Cardiac fibroblast (primary cell): Measurements from ENCODE around the gene CKAP4.
A peak's percentile ranks its signal among the peaks of the same experiment; 100 is the strongest.

Source experiments
- DNase-seq, 2 donors: peaks; one replicate each; pipeline versions ENCODE4 v3.0.0 to v3.0.0-alpha.2; 2010; ENCODE audit warnings: low read depth in 2 of 2
- H3K4me3 ChIP-seq, 2 donors: replicated peaks in 1 of 2; 1 replicate in 1 of 2; 2 replicates in 1 of 2; pipeline ENCODE4 v1.5.1; 2011; ENCODE audit warnings: low read depth in 2 of 2, low read length in 2 of 2, mild to moderate bottlenecking in 2 of 2, moderate library complexity in 1 of 2
- TF ChIP-seq, protein P1 (sequence below): IDR thresholded peaks from one replicate; pipeline ENCODE4 v1.5.1; 2011; ENCODE audit warnings: low read depth, mild to moderate bottlenecking, low read length, inconsistent platforms

CKAP4 gene, protein sequence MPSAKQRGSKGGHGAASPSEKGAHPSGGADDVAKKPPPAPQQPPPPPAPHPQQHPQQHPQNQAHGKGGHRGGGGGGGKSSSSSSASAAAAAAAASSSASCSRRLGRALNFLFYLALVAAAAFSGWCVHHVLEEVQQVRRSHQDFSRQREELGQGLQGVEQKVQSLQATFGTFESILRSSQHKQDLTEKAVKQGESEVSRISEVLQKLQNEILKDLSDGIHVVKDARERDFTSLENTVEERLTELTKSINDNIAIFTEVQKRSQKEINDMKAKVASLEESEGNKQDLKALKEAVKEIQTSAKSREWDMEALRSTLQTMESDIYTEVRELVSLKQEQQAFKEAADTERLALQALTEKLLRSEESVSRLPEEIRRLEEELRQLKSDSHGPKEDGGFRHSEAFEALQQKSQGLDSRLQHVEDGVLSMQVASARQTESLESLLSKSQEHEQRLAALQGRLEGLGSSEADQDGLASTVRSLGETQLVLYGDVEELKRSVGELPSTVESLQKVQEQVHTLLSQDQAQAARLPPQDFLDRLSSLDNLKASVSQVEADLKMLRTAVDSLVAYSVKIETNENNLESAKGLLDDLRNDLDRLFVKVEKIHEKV

DNA sequence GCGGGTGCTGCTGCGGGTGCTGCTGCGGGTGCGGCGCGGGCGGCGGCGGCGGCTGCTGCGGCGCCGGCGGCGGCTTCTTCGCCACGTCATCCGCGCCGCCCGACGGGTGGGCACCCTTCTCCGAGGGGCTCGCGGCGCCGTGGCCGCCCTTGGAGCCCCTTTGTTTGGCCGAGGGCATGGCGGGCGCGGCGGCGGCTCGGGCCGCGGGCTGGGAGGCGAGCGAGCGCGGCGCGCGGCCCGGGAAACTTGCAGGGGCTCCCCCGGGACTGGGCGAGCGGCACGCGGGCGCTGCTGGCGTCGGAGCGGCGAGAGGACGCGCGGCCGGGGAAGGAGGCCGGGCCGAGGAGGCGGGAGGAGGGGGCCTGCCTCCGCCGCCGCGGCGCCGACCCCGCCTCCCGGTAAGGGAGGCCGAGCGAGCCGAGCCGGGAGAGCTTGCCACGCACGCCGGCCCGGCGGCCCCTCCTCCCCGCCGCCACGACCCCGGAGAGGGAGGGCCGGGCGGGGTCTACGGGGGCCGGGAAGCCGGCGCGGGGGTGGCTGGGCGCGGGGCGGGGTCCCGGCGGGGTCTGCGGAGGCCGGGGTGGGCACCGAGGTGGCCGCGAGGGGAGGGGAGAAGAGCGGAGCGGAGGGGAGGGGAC is at the start of gene CKAP4:
Gene CKAP4, minus strand, starts transcription at position 347 of the 638 bp plus-strand sequence. Its CDS starts 169 bp downstream, at position 178.
- DNase-seq = peak; percentile 75 to 90
- H3K4me3 ChIP-seq = peak within 1 kb of the TSS; percentile 80 to 89
- TF ChIP-seq, protein P1, sequence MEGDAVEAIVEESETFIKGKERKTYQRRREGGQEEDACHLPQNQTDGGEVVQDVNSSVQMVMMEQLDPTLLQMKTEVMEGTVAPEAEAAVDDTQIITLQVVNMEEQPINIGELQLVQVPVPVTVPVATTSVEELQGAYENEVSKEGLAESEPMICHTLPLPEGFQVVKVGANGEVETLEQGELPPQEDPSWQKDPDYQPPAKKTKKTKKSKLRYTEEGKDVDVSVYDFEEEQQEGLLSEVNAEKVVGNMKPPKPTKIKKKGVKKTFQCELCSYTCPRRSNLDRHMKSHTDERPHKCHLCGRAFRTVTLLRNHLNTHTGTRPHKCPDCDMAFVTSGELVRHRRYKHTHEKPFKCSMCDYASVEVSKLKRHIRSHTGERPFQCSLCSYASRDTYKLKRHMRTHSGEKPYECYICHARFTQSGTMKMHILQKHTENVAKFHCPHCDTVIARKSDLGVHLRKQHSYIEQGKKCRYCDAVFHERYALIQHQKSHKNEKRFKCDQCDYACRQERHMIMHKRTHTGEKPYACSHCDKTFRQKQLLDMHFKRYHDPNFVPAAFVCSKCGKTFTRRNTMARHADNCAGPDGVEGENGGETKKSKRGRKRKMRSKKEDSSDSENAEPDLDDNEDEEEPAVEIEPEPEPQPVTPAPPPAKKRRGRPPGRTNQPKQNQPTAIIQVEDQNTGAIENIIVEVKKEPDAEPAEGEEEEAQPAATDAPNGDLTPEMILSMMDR = no peak

- DNase-seq = no peak
- no peak overlapping the region for H3K4me3 ChIP-seq
- TF ChIP-seq, protein P1 = no peak
Measured at GRCh38 chr12:106297075-106297474, 49.3 kb upstream of the CKAP4 start.

DNA sequence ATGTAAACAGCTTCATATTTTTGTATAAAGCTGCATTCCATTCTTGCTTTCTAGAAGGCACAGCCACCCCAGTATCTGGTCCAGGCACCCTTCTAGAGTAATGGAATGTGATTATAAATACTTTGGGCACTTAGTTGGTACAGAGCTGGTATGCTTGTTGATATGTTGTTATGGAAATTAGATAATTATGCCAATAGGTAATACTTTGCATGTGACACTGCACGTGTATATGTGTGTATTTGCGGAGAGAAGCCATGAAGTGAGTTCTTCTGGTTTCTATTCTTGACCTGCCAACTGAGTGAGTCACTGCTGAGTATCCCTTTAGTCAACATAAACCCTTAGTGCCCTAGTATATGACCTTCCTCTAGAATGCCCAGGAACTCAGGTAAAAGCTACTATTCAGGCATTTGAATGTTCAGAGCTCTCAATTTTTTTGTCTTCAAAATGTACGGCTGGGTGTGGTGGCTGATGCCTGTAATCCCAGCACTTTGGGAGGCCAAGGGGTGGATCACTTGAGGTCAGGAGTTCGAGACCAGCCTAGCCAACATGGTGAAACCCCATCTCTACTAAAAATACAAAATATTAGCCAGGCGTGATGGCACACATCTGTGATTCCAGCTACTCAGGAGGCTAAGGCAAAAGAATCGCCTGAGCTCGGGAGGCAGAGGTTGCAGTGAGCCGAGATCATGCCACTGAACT is 48.5 kb upstream of the CKAP4 start:
- no peak overlapping the region for H3K4me3 ChIP-seq
- TF ChIP-seq, protein P1 = no peak
- DNase-seq = peak; percentile 46 to 77

DNA sequence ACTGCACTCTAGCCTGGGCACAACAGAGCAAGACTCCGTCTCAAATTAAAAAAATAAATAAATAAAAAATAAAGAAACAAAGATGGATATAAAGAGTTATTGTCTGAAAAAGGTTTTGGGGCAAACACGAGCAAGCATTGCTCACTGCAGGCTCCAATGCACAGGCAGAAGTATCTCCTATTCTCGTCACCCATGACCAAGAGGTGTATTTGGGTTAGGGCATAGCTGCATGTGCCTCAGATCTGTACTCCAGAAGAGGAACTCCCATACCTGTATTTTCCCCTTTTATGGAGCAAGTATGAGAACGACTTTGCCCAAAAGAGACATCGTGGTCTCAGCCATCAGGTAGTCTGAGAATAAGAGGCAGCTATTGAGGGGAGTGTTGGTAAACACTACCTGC is 44.5 kb upstream of the CKAP4 start:
- TF ChIP-seq, protein P1 = no peak
- no peak overlapping the region for H3K4me3 ChIP-seq
- no peak for DNase-seq

GRCh38 chr12:106291342-106291741 is 43.5 kb upstream of the CKAP4 start:
- DNase-seq = peak in 1 of 2 donors; percentile 13
- TF ChIP-seq, protein P1 = no peak
- H3K4me3 ChIP-seq = no peak overlapping the region

DNA sequence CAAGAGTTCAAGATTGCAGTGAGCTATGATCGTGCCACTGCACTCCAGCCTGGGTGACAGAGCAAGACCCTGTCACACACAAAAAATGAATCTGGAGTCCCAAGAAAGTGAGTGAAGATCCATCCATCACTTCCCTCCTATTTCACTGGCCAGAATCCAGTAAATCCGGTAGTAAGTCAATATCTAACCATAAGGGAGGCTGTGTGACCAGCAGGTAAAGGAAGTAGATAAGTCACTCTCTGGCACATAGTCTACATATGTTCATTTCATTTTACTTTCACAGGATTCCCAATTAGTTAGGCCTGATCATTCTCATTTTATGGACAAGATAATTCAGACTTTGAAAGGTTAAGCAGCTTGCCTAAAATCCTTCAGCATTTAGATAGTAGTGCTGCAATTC is 42.8 kb upstream of the CKAP4 start:
- no peak for DNase-seq
- H3K4me3 ChIP-seq = no peak overlapping the region
- TF ChIP-seq, protein P1 = no peak
